Ascending aorta (tissue), 2 donors: ENCODE data around the gene CKM. TPM values are rescaled to one million over a fixed set of nuclear protein-coding genes. Genes with fewer than 3 reads are reported as not detected.

Experiments
- DNase-seq, 2 donors: peaks; one replicate each; pipeline ENCODE4 v3.0.0-alpha.2; 2019; ENCODE audit warnings: low spot score in 2 of 2
- H3K27ac ChIP-seq, 2 donors: fragments of 200-600 bp; sonication (generic); one replicate each; pipeline ENCODE4 v1.5.1; 2016 to 2017; ENCODE audit warnings: mild to moderate bottlenecking in 1 of 2
- H3K27me3 ChIP-seq: fragments of 200-600 bp; sonication (generic); one replicate; pipeline ENCODE4 v1.5.1; 2017
- H3K36me3 ChIP-seq, 2 donors: fragments of 200-600 bp; sonication (generic); one replicate each; pipeline ENCODE4 v1.5.1; 2016
- H3K4me1 ChIP-seq, 2 donors: fragments of 200-600 bp; sonication (generic); one replicate each; pipeline ENCODE4 v1.5.1; 2016 to 2017; ENCODE audit warnings: mild to moderate bottlenecking in 1 of 2
- H3K4me3 ChIP-seq, 2 donors: fragments of 200-600 bp; sonication (generic); one replicate each; pipeline ENCODE4 v1.5.1; 2016 to 2017; ENCODE audit warnings: mild to moderate bottlenecking in 1 of 2
- H3K9me3 ChIP-seq, 2 donors: fragments of 200-600 bp; sonication (generic); one replicate each; pipeline ENCODE4 v1.5.1; 2016
- intact Hi-C: fragments of 100-400 bp; cut with DNase I; formaldehyde crosslinking; loops from one replicate; pipeline ENCODE4 v1.15.1; 2023
- total RNA-seq: library from RNA; depleted of rRNA; stranded (reverse); fragments of >200 nt; gene quantifications from one replicate; pipeline ENCODE4 v1.1.0, GENCODE V29; 2016
- TF ChIP-seq, protein P1 (sequence below), 3 experiments: fragments of 200-600 bp in 2 of 3; fragments of 450-650 bp in 1 of 3; sonication (generic) in 2 of 3; IDR thresholded peaks; one replicate each; pipeline ENCODE4 v1.5.1; 2016 to 2019; ENCODE audit warnings: antibody characterized with exemption in 3 of 3, mild to moderate bottlenecking in 1 of 3, moderate library complexity in 1 of 3

The CKM gene
- total RNA-seq, 1 donor from 2014 or later: not detected

DNA sequence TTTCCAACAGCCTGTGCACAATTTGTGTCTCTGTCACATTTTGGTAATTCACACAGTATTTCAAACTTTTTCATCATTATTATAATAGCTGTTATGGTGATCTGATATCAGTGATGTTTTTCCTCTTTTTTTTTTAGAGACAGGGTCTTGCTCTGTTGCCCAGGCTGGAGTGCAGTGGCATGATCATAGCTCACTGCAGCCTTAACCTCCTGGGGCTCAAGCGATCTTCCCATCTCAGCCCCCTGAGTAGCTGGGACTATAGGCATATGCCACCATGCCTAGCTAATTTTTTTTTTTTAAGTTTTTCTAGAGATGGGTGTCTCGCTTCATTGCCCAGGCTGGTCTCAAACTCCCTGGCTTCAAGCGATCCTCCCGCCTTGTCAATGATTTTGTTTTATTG lies 65.8 kb downstream of the CKM start:
- Histone ChIP-seq H3K27me3 (no peaks in the 10 kb centered on the region), H3K4me3 (no peak overlapping the region), H3K9me3 (no peaks in the 10 kb centered on the region), H3K4me1 (peaks cover 2 to 18% of the 10 kb centered on the region in 2 donors), H3K27ac (no peak overlapping the region), H3K36me3 (peaks cover 0 to 7% of the 10 kb centered on the region in 2 donors)
- TF ChIP-seq, protein P1, sequence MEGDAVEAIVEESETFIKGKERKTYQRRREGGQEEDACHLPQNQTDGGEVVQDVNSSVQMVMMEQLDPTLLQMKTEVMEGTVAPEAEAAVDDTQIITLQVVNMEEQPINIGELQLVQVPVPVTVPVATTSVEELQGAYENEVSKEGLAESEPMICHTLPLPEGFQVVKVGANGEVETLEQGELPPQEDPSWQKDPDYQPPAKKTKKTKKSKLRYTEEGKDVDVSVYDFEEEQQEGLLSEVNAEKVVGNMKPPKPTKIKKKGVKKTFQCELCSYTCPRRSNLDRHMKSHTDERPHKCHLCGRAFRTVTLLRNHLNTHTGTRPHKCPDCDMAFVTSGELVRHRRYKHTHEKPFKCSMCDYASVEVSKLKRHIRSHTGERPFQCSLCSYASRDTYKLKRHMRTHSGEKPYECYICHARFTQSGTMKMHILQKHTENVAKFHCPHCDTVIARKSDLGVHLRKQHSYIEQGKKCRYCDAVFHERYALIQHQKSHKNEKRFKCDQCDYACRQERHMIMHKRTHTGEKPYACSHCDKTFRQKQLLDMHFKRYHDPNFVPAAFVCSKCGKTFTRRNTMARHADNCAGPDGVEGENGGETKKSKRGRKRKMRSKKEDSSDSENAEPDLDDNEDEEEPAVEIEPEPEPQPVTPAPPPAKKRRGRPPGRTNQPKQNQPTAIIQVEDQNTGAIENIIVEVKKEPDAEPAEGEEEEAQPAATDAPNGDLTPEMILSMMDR (IDR thresholded peaks at IDR 0.05): no peak
- DNase-seq: no peak
- intact Hi-C loops: loop anchor here (10.0 kb wide), 1 partner anchor 248 kb away; the partner anchor contains the start of gene VASP

Other genes starting within 250 kb of the CKM start
- gene ZNF296, start 246.4 kb downstream of the CKM start, total RNA-seq: not detected
- 48.2 TPM for gene GEMIN7, start 243.6 kb downstream of the CKM start, total RNA-seq
- gene PPP1R37, start 229.7 kb downstream of the CKM start, total RNA-seq: 17.6 TPM
- gene NKPD1, start 161.9 kb downstream of the CKM start, total RNA-seq: not detected
- gene TRAPPC6A, start 144.6 kb downstream of the CKM start, total RNA-seq: 18.3 TPM
- gene BLOC1S3, start 144.1 kb downstream of the CKM start, total RNA-seq: 0.32 TPM
- gene EXOC3L2, start 77.5 kb downstream of the CKM start, total RNA-seq: 33.5 TPM
- 22.8 TPM for gene MARK4, start 71.6 kb downstream of the CKM start, total RNA-seq
- not detected for gene KLC3, start 17.9 kb upstream of the CKM start, total RNA-seq
- 22.4 TPM for gene ERCC2, start 47.7 kb upstream of the CKM start, total RNA-seq
- 27.8 TPM for gene PPP1R13L, start 82.2 kb upstream of the CKM start, total RNA-seq
- 3.7 TPM for gene POLR1G, start 83.8 kb upstream of the CKM start, total RNA-seq
- gene ERCC1, start 101.0 kb upstream of the CKM start, total RNA-seq: 142 TPM
- gene FOSB, start 145.1 kb upstream of the CKM start, total RNA-seq: 511 TPM
- 37.1 TPM for gene RTN2, start 174.2 kb upstream of the CKM start, total RNA-seq
- gene PPM1N, start 175.6 kb upstream of the CKM start, total RNA-seq: 2.2 TPM
- gene VASP, start 184.6 kb upstream of the CKM start, total RNA-seq: 110 TPM